ENCODE results near the gene CYBC1. TPM values are rescaled to one million over a fixed set of nuclear protein-coding genes. Genes with fewer than 3 reads are reported as not detected.

Gene CYBC1
- total RNA-seq, 1 donor, result 72.4 TPM

DNA sequence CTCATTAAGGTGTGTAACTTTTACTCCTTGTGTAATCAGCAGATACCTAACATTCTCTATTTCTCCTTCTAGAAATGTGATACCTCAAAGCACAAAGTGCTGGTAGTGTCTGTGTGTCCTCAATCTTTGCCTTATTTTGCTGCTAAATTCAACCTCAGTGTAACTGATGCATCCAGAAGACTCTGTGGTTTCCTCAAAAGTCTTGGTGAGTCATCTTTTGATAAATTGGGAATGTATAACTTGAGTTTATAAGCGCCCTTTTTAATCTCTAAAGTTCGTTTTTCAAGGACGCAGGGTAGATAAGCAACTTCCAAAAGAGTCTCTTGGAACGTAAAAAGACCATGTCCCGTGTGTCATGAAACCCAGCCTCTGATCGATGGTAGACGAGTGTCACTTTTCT, 18.1 kb upstream of the CYBC1 start:
- no peak overlapping the region for H3K4me2 ChIP-seq (ENCODE audit: insufficient read depth, low read length)
- DNase-seq (ENCODE audit: insufficient read length, low spot score, missing footprints), result peak; percentile 47
- H3K79me2 ChIP-seq (ENCODE audit: insufficient read depth, low read length), result no peaks in the 10 kb centered on the region
- no peak overlapping the region for H2AFZ ChIP-seq (ENCODE audit: low read length)
- no peak overlapping the region for H3K4me3 ChIP-seq (ENCODE audit: insufficient read depth, low read length)
- TF ChIP-seq, protein P1, sequence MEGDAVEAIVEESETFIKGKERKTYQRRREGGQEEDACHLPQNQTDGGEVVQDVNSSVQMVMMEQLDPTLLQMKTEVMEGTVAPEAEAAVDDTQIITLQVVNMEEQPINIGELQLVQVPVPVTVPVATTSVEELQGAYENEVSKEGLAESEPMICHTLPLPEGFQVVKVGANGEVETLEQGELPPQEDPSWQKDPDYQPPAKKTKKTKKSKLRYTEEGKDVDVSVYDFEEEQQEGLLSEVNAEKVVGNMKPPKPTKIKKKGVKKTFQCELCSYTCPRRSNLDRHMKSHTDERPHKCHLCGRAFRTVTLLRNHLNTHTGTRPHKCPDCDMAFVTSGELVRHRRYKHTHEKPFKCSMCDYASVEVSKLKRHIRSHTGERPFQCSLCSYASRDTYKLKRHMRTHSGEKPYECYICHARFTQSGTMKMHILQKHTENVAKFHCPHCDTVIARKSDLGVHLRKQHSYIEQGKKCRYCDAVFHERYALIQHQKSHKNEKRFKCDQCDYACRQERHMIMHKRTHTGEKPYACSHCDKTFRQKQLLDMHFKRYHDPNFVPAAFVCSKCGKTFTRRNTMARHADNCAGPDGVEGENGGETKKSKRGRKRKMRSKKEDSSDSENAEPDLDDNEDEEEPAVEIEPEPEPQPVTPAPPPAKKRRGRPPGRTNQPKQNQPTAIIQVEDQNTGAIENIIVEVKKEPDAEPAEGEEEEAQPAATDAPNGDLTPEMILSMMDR (IDR thresholded peaks at IDR 0.05; ENCODE audit: extremely low read depth, low read depth, low read length), result no peak
- no peaks in the 10 kb centered on the region for H3K27me3 ChIP-seq (ENCODE audit: insufficient read depth, low read length)
- no peaks in the 10 kb centered on the region for H3K9me3 ChIP-seq (ENCODE audit: low read depth, low read length)
- peaks cover 40% of the 10 kb centered on the region for H3K36me3 ChIP-seq (ENCODE audit: insufficient read depth, low read length)
- no peaks in the 10 kb centered on the region for H3K4me1 ChIP-seq (ENCODE audit: insufficient read depth, low read length)
- H3K27ac ChIP-seq (ENCODE audit: low read depth, low read length), result no peak overlapping the region
- H4K20me1 ChIP-seq (ENCODE audit: insufficient read depth, low read length), result no peaks in the 10 kb centered on the region

DNA sequence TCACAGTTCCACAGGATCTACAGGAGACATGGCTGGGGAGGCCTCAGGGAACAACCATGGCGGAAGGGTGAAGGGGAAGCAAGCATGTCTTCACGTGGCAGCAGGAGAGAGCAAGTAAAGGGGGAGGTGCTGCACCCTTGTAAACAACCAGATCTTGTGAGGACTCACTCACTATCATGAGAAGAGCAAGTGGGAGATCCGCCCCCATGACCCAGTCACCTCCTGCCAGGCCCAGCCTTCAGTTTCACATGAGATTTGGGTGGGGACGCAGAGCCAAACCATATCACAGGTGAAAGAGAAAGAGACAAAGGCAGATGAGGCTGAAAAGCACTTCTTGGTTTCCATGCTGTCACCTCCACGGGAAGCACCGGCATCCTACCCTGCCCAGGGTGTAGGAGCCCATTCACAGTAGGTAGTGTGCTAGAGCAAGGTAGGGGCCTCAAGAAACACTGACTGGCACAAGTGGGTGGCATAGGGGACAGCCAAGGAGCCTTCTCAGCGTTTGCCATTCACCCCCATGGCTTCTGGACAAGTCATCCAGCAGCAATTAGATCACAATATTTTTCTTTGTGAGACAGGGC, 14.6 kb upstream of the CYBC1 start:
- Histone ChIP-seq H3K36me3 (ENCODE audit: insufficient read depth, low read length) (peaks cover 48% of the 10 kb centered on the region), H3K4me2 (ENCODE audit: insufficient read depth, low read length) (no peak overlapping the region), H3K79me2 (ENCODE audit: insufficient read depth, low read length) (no peaks in the 10 kb centered on the region), H2AFZ (ENCODE audit: low read length) (no peak overlapping the region), H3K4me1 (ENCODE audit: insufficient read depth, low read length) (no peaks in the 10 kb centered on the region), H3K9me3 (ENCODE audit: low read depth, low read length) (no peaks in the 10 kb centered on the region), H3K27me3 (ENCODE audit: insufficient read depth, low read length) (no peaks in the 10 kb centered on the region), H3K4me3 (ENCODE audit: insufficient read depth, low read length) (no peak overlapping the region), H3K27ac (ENCODE audit: low read depth, low read length) (no peak overlapping the region), H4K20me1 (ENCODE audit: insufficient read depth, low read length) (no peaks in the 10 kb centered on the region)
- DNase-seq (ENCODE audit: insufficient read length, low spot score, missing footprints), result no peak
- TF ChIP-seq, protein P1 (IDR thresholded peaks at IDR 0.05; ENCODE audit: extremely low read depth, low read depth, low read length), result no peak

- H3K36me3 ChIP-seq (ENCODE audit: insufficient read depth, low read length), result peaks cover 44% of the 10 kb centered on the region
- DNase-seq (ENCODE audit: insufficient read length, low spot score, missing footprints), result peak; percentile 68
- H3K27me3 ChIP-seq (ENCODE audit: insufficient read depth, low read length), result no peaks in the 10 kb centered on the region
- no peaks in the 10 kb centered on the region for H3K79me2 ChIP-seq (ENCODE audit: insufficient read depth, low read length)
- H3K27ac ChIP-seq (ENCODE audit: low read depth, low read length), result no peak overlapping the region
- TF ChIP-seq, protein P1 (IDR thresholded peaks at IDR 0.05; ENCODE audit: extremely low read depth, low read depth, low read length), result no peak
- no peak overlapping the region for H2AFZ ChIP-seq (ENCODE audit: low read length)
- no peak overlapping the region for H3K4me2 ChIP-seq (ENCODE audit: insufficient read depth, low read length)
- no peaks in the 10 kb centered on the region for H3K9me3 ChIP-seq (ENCODE audit: low read depth, low read length)
- H3K4me1 ChIP-seq (ENCODE audit: insufficient read depth, low read length), result no peaks in the 10 kb centered on the region
- no peak overlapping the region for H3K4me3 ChIP-seq (ENCODE audit: insufficient read depth, low read length)
- H4K20me1 ChIP-seq (ENCODE audit: insufficient read depth, low read length), result no peaks in the 10 kb centered on the region
Measured at GRCh38 chr17:82464567-82464929, 14.0 kb upstream of the CYBC1 start.

DNA sequence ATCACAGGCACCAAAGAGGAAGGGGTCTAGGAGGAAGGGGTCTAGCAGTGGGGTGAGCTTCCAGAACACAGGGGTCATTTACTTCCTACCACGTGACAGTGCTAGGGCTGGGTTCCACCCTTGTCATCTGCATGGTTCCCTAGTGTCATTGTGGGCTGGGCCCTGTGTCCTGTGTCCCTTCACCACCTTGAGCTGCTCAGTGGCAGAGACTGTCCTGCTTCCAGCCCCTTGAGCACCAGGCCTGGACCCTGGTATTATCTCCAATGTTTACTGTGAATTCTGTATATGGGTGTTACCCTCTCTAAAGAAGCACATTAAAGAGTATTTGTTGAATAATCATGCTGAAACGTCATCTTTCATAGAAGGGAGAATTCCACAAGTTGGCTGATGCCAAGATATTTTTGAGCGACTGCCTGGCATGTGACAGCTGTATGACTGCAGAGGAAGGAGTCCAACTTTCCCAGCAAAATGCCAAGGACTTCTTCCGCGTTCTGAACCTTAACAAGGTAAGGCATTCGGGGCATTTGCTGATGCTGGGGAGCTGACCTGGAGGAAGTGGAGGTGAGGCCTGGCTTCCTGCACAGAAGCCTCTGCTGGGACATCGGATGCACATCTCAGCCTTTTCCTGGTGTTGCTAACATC, 13.5 kb upstream of the CYBC1 start:
- Histone ChIP-seq H4K20me1 (ENCODE audit: insufficient read depth, low read length) (no peaks in the 10 kb centered on the region), H3K27me3 (ENCODE audit: insufficient read depth, low read length) (no peaks in the 10 kb centered on the region), H2AFZ (ENCODE audit: low read length) (no peak overlapping the region), H3K4me1 (ENCODE audit: insufficient read depth, low read length) (peaks cover 4% of the 10 kb centered on the region), H3K79me2 (ENCODE audit: insufficient read depth, low read length) (peaks cover 4% of the 10 kb centered on the region), H3K4me2 (ENCODE audit: insufficient read depth, low read length) (no peak overlapping the region), H3K9me3 (ENCODE audit: low read depth, low read length) (no peaks in the 10 kb centered on the region), H3K4me3 (ENCODE audit: insufficient read depth, low read length) (no peak overlapping the region), H3K27ac (ENCODE audit: low read depth, low read length) (no peak overlapping the region), H3K36me3 (ENCODE audit: insufficient read depth, low read length) (peaks cover 39% of the 10 kb centered on the region)
- TF ChIP-seq, protein P1 (IDR thresholded peaks at IDR 0.05; ENCODE audit: extremely low read depth, low read depth, low read length), result no peak
- peak; percentile 67 for DNase-seq (ENCODE audit: insufficient read length, low spot score, missing footprints)
